HepG2 (cell line): ENCODE results near the gene PAIP1. TPM values are rescaled to one million over a fixed set of nuclear protein-coding genes. Genes with fewer than 3 reads are reported as not detected.

ENCODE experiments used
- ATAC-seq: fragments of 200-7000 bp; cut with Tn5 transposase; 3 replicates; pipeline ENCODE4 v1.9.1; 2020; ENCODE audit warnings: mild to moderate bottlenecking, moderate library complexity
- BruUV-seq: library from RNA; stranded (reverse); fragments of 400-500 nt; replicated peaks from 2 replicates; lab custom pipeline; 2021; lab: Mats Ljungman, UMichigan
- CTCF ChIA-PET: fragments of 300-600 bp; formaldehyde crosslinking; extraction: SDS; loops from one replicate; lab custom pipeline; 2021; ENCODE audit warnings: low total read pairs, inconsistent platforms, low intra/inter-chr PET ratio; lab: Yijun Ruan, JAX
- POLR2A ChIA-PET: fragments of 350-600 bp; sonication (Branson Sonifier 250); formaldehyde crosslinking; loops from one replicate; lab custom pipeline; 2020; ENCODE audit warnings: antibody characterized with exemption, inconsistent platforms; lab: Yijun Ruan, JAX
- DNase-seq: peaks from one replicate; pipeline ENCODE4 v3.0.0-alpha.2; 2015; ENCODE audit warnings: low spot score
- FAIRE-seq: peaks from 3 replicates; lab custom pipeline; 2011; peaks lifted over from hg19 to GRCh38; lab: Jason Lieb, UNC
- H2AFZ ChIP-seq: one replicate; pipeline ENCODE4 v1.6.1; 2011; ENCODE audit warnings: low read length, inconsistent platforms
- H3K27ac ChIP-seq: fragments of 300-600 bp; 3 replicates; pipeline ENCODE4 v1.8.0; 2011; ENCODE audit warnings: mixed run types, mild to moderate bottlenecking, mixed read lengths, low read length, inconsistent platforms; ENCODE audit not compliant: insufficient read depth; ENCODE audit errors: extremely low read length
- H3K27me3 ChIP-seq, 2 experiments: fragments of 200-600 bp in 1 of 2; 2 replicates in 1 of 2; 3 replicates in 1 of 2; pipeline versions ENCODE4 v1.6.0 to v1.8.0; 2011; ENCODE audit warnings: low read length in 2 of 2, mild to moderate bottlenecking in 2 of 2, moderate library complexity in 2 of 2, inconsistent platforms in 1 of 2; ENCODE audit not compliant: insufficient read depth in 2 of 2, control insufficient read depth in 1 of 2
- H3K36me3 ChIP-seq, 2 experiments: fragments of 200-600 bp in 1 of 2; replicated peaks in 1 of 2; 2 replicates in 1 of 2; 3 replicates in 1 of 2; pipeline versions ENCODE4 v1.5.1 to v1.8.0; 2011; ENCODE audit warnings: low read length in 2 of 2, inconsistent platforms in 1 of 2; ENCODE audit not compliant: insufficient read depth in 2 of 2, control insufficient read depth in 1 of 2
- H3K4me1 ChIP-seq: 2 replicates; pipeline ENCODE4 v1.5.1; 2012; ENCODE audit warnings: low read length, inconsistent platforms; ENCODE audit not compliant: insufficient read depth
- H3K4me2 ChIP-seq: 2 replicates; pipeline ENCODE4 v1.6.0; 2011; ENCODE audit warnings: low read depth, low read length, inconsistent platforms
- H3K4me3 ChIP-seq, 3 experiments: fragments of 200-600 bp in 1 of 3; sonication (generic), shearing (Covaris generic) in 1 of 3; replicated peaks in 1 of 3; 2 replicates each; pipeline ENCODE4 v1.5.1; 2011 to 2016; ENCODE audit warnings: low read length in 3 of 3, inconsistent platforms in 2 of 3, low read depth in 2 of 3, mild to moderate bottlenecking in 2 of 3, control low read depth in 1 of 3, mixed read lengths in 1 of 3; ENCODE audit not compliant: insufficient read depth in 1 of 3
- H3K79me2 ChIP-seq: one replicate; pipeline ENCODE4 v1.6.1; 2011; ENCODE audit warnings: low read length, inconsistent platforms; ENCODE audit not compliant: insufficient read depth
- H3K9ac ChIP-seq: 2 replicates; pipeline ENCODE4 v1.6.0; 2011; ENCODE audit warnings: mild to moderate bottlenecking, low read depth, low read length, inconsistent platforms; ENCODE audit not compliant: insufficient read depth
- H3K9me3 ChIP-seq: 2 replicates; pipeline ENCODE4 v1.5.1; 2012; ENCODE audit warnings: mild to moderate bottlenecking, low read length
- H4K20me1 ChIP-seq: 2 replicates; pipeline ENCODE4 v1.6.0; 2011; ENCODE audit warnings: inconsistent platforms, mild to moderate bottlenecking, low read length, moderate library complexity; ENCODE audit not compliant: insufficient read depth
- DR1 ChIP-seq: sonication (generic); formaldehyde crosslinking; IDR thresholded peaks from 2 replicates; pipeline ENCODE4 v1.8.0; 2021; ENCODE audit warnings: mild to moderate bottlenecking, missing genetic modification reagents, inconsistent platforms
- NFE2L1 ChIP-seq: sonication (generic); formaldehyde crosslinking; IDR thresholded peaks from 2 replicates; pipeline ENCODE4 v1.4.0; 2020; ENCODE audit warnings: missing genetic modification reagents, mild to moderate bottlenecking, borderline replicate concordance
- RORA ChIP-seq: sonication (generic); formaldehyde crosslinking; IDR thresholded peaks from 2 replicates; pipeline ENCODE4 v1.5.0; 2020; ENCODE audit warnings: mild to moderate bottlenecking, missing genetic modification reagents, moderate library complexity
- SALL1 ChIP-seq: sonication (generic); formaldehyde crosslinking; IDR thresholded peaks from 2 replicates; pipeline ENCODE4 v1.8.0; 2022; ENCODE audit warnings: mild to moderate bottlenecking, missing genetic modification reagents
- YEATS4 ChIP-seq: sonication (generic); formaldehyde crosslinking; IDR thresholded peaks from 2 replicates; pipeline ENCODE4 v1.4.0; 2020; ENCODE audit warnings: missing genetic modification reagents, borderline replicate concordance
- ZFP37 ChIP-seq: sonication (generic); formaldehyde crosslinking; IDR thresholded peaks from 2 replicates; pipeline ENCODE4 v1.4.0; 2020; ENCODE audit warnings: missing genetic modification reagents, borderline replicate concordance
- ZNF343 ChIP-seq: sonication (generic); formaldehyde crosslinking; IDR thresholded peaks from 2 replicates; pipeline ENCODE4 v1.4.0; 2020; ENCODE audit warnings: mild to moderate bottlenecking, missing genetic modification reagents
- ZNF605 ChIP-seq: sonication (generic); formaldehyde crosslinking; IDR thresholded peaks from 2 replicates; pipeline ENCODE4 v1.8.0; 2022; ENCODE audit warnings: mild to moderate bottlenecking, missing genetic modification reagents
- ZNF607 ChIP-seq: sonication (generic); formaldehyde crosslinking; IDR thresholded peaks from 2 replicates; pipeline ENCODE4 v1.5.1; 2020; ENCODE audit warnings: missing genetic modification reagents, mild to moderate bottlenecking, borderline replicate concordance
- ZNF737 ChIP-seq: sonication (generic); formaldehyde crosslinking; IDR thresholded peaks from 2 replicates; pipeline ENCODE4 v1.5.0; 2020; ENCODE audit warnings: missing genetic modification reagents, mild to moderate bottlenecking, borderline replicate concordance
- ZNF75D ChIP-seq: sonication (generic); formaldehyde crosslinking; IDR thresholded peaks from 2 replicates; pipeline ENCODE4 v1.8.1; 2023; ENCODE audit warnings: missing genetic modification reagents, mild to moderate bottlenecking, borderline replicate concordance
- WGBS: methylation state at CpG from one replicate; pipeline ENCODE4 v1.1.6; 2017; ENCODE audit warnings: low lambda C conversion rate; 5-methylcytosine and 5-hydroxymethylcytosine counted together
- in situ Hi-C: cut with HindIII; loops from 2 replicates; pipeline ENCODE4 v1.10.0; 2017; ENCODE audit warnings: low pct_unique_long_range_greater_than_20kb; ENCODE audit not compliant: extremely low pct_ligation_motif_present
- intact Hi-C: fragments of 100-400 bp; cut with micrococcal nuclease; formaldehyde crosslinking; loops from one replicate; pipeline ENCODE4 v1.10.0; 2022; ENCODE audit not compliant: unreplicated experiment
- polyA plus RNA-seq, 8 experiments: library from polyadenylated mRNA; depleted of rRNA in 3 of 8; stranded (reverse) in 7 of 8; unstranded in 1 of 8; fragments of >200 nt; fragmentation: Illumina TruSeq in 4 of 8; extraction: Trizol in 4 of 8; gene quantifications; 2 replicates each; pipeline versions ENCODE4 v1.2.1 to v1.2.3, GENCODE V29; 2011 to 2016; ENCODE audit warnings: low read depth in 4 of 8, missing spikeins in 1 of 8, mixed read lengths in 1 of 8; ENCODE audit not compliant: insufficient read depth in 1 of 8
- total RNA-seq, 5 experiments: library from RNA; depleted of rRNA; stranded (reverse); fragments of >200 nt; fragmentation: Illumina TruSeq; extraction: Trizol; gene quantifications; 2 replicates each; pipeline ENCODE4 v1.2.3, GENCODE V29; 2016; ENCODE audit warnings: low read depth in 1 of 5
- TF ChIP-seq, protein P1 (sequence below): sonication (generic); formaldehyde crosslinking; IDR thresholded peaks from 2 replicates; pipeline ENCODE4 v1.4.0; 2020; ENCODE audit warnings: missing genetic modification reagents
- TF ChIP-seq, protein P2 (sequence below): sonication (generic); formaldehyde crosslinking; IDR thresholded peaks from 2 replicates; pipeline ENCODE4 v1.8.0; 2022; ENCODE audit warnings: low read depth, missing genetic modification reagents
- TF ChIP-seq, protein P3 (sequence below): sonication (generic); formaldehyde crosslinking; IDR thresholded peaks from 2 replicates; pipeline ENCODE4 v1.5.0; 2020; ENCODE audit warnings: mild to moderate bottlenecking, missing genetic modification reagents
- TF ChIP-seq, protein P4 (sequence below): IDR thresholded peaks from 2 replicates; pipeline ENCODE4 v1.6.1; 2016; ENCODE audit warnings: missing compliant biosample characterization, missing genetic modification reagents, borderline replicate concordance
- TF ChIP-seq, protein P5 (sequence below): sonication (generic); formaldehyde crosslinking; IDR thresholded peaks from 2 replicates; pipeline ENCODE4 v1.5.0; 2020; ENCODE audit warnings: missing genetic modification reagents

The PAIP1 gene
- total and polyA plus RNA-seq, 2 of the 13 experiments (the other 11 are each of a cell fraction or from before 2014, with no cell fraction given): 96.6 to 116 TPM

DNA sequence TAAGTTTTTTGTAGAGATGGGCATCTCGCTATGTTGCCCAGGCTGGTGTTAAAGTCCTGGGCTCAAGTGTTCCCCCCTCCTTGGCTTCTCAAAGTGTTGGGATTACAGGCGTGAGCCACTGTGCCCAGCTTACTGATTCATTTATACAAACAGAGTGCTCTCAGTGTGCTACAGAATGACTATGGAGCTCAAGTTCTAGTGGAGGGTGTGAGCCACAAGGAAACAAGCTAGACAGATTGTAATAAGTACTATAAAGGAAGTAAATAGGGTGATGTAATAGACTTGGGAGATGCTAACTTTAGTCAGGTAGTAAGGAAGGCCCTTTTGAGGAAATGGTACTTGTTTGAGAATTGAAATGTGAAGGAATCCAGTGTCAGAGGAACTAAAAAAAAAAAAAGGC lies 71.5 kb downstream of the PAIP1 start:
- Histone ChIP-seq H2AFZ (no peak overlapping the region), H3K9me3 (no peaks in the 10 kb centered on the region), H3K27me3 (no peaks in the 10 kb centered on the region; a peak in 1 of 5 replicates), H3K27ac (peak overlapping the region; percentile 10), H3K4me2 (no peak overlapping the region), H4K20me1 (no peaks in the 10 kb centered on the region), H3K4me1 (peaks cover 42% of the 10 kb centered on the region), H3K9ac (no peak overlapping the region), H3K79me2 (peaks cover 12% of the 10 kb centered on the region), H3K4me3 (no peak overlapping the region), H3K36me3 (no peaks in the 10 kb centered on the region)
- 68% methylated on average over 2 of the region's 2 CpGs for WGBS
- intact Hi-C loops (loop anchor here (2.0 kb wide), 1 partner anchor 259 kb away; no protein-coding TSS in a partner anchor), in situ Hi-C loops (loop anchor here (10.0 kb wide), 1 partner anchor 91 kb away; no protein-coding TSS in a partner anchor)
- ATAC-seq: no peak
- peak; percentile 2 for DNase-seq
- no peak for FAIRE-seq
- BruUV-seq: no TSS peak
- ChIA-PET POLR2A (interaction anchor here (0.7 to 4.4 kb wide), 4 partner anchors 30 to 172 kb away, joined by 5 to 84 read pairs (median 36); partner anchors contain the start of genes C5orf34 and HMGCS1), CTCF (interaction anchor here (2.1 kb wide), 1 partner anchor 96 kb away, joined by 8 read pairs; no protein-coding TSS in a partner anchor)
- TF ChIP-seq, protein P1, sequence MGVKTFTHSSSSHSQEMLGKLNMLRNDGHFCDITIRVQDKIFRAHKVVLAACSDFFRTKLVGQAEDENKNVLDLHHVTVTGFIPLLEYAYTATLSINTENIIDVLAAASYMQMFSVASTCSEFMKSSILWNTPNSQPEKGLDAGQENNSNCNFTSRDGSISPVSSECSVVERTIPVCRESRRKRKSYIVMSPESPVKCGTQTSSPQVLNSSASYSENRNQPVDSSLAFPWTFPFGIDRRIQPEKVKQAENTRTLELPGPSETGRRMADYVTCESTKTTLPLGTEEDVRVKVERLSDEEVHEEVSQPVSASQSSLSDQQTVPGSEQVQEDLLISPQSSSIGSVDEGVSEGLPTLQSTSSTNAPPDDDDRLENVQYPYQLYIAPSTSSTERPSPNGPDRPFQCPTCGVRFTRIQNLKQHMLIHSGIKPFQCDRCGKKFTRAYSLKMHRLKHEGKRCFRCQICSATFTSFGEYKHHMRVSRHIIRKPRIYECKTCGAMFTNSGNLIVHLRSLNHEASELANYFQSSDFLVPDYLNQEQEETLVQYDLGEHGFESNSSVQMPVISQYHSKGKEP: no peak
- TF ChIP-seq ZNF737 (CRISPR knock-in tag) (no peak), ZNF605 (CRISPR knock-in tag) (no peak), RORA (CRISPR knock-in tag) (no peak), DR1 (CRISPR knock-in tag) (no peak), ZNF343 (no peak), ZNF607 (CRISPR knock-in tag) (no peak), NFE2L1 (no peak), ZFP37 (CRISPR knock-in tag) (no peak), YEATS4 (CRISPR knock-in tag) (no peak), ZNF75D (CRISPR knock-in tag) (no peak), SALL1 (CRISPR knock-in tag) (no peak)
- TF ChIP-seq, protein P2, sequence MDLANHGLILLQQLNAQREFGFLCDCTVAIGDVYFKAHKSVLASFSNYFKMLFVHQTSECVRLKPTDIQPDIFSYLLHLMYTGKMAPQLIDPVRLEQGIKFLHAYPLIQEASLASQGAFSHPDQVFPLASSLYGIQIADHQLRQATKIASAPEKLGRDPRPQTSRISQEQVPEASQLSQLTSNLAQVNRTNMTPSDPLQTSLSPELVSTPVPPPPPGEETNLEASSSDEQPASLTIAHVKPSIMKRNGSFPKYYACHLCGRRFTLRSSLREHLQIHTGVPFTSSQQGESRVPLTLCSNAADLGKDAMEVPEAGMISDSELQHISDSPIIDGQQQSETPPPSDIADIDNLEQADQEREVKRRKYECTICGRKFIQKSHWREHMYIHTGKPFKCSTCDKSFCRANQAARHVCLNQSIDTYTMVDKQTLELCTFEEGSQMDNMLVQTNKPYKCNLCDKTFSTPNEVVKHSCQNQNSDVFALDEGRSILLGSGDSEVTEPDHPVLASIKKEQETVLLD (CRISPR knock-in tag): no peak
- TF ChIP-seq, protein P3, sequence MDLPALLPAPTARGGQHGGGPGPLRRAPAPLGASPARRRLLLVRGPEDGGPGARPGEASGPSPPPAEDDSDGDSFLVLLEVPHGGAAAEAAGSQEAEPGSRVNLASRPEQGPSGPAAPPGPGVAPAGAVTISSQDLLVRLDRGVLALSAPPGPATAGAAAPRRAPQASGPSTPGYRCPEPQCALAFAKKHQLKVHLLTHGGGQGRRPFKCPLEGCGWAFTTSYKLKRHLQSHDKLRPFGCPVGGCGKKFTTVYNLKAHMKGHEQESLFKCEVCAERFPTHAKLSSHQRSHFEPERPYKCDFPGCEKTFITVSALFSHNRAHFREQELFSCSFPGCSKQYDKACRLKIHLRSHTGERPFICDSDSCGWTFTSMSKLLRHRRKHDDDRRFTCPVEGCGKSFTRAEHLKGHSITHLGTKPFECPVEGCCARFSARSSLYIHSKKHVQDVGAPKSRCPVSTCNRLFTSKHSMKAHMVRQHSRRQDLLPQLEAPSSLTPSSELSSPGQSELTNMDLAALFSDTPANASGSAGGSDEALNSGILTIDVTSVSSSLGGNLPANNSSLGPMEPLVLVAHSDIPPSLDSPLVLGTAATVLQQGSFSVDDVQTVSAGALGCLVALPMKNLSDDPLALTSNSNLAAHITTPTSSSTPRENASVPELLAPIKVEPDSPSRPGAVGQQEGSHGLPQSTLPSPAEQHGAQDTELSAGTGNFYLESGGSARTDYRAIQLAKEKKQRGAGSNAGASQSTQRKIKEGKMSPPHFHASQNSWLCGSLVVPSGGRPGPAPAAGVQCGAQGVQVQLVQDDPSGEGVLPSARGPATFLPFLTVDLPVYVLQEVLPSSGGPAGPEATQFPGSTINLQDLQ (CRISPR knock-in tag): no peak
- TF ChIP-seq, protein P4, sequence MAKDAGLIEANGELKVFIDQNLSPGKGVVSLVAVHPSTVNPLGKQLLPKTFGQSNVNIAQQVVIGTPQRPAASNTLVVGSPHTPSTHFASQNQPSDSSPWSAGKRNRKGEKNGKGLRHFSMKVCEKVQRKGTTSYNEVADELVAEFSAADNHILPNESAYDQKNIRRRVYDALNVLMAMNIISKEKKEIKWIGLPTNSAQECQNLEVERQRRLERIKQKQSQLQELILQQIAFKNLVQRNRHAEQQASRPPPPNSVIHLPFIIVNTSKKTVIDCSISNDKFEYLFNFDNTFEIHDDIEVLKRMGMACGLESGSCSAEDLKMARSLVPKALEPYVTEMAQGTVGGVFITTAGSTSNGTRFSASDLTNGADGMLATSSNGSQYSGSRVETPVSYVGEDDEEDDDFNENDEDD: no peak
- TF ChIP-seq, protein P5, sequence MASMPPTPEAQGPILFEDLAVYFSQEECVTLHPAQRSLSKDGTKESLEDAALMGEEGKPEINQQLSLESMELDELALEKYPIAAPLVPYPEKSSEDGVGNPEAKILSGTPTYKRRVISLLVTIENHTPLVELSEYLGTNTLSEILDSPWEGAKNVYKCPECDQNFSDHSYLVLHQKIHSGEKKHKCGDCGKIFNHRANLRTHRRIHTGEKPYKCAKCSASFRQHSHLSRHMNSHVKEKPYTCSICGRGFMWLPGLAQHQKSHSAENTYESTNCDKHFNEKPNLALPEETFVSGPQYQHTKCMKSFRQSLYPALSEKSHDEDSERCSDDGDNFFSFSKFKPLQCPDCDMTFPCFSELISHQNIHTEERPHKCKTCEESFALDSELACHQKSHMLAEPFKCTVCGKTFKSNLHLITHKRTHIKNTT (CRISPR knock-in tag): no peak
